SIG-M5 treated with dmso at 0.1 percent for 504 hours (cell line): ENCODE measurements around the gene CAMKMT.

Experiments used
- DNase-seq: peaks from one replicate; lab custom pipeline; 2025; ENCODE audit not compliant: unreplicated experiment; lab: John Stamatoyannopoulos, UW

Gene CAMKMT

GRCh38 chr2:44766777-44767176 is 405.0 kb downstream of the CAMKMT start:
- no peak for DNase-seq

- DNase-seq, result no peak
These were observed 405.9 kb downstream of the CAMKMT start for GRCh38 chr2:44767691-44768090.

- no peak for DNase-seq
These were observed 406.9 kb downstream of the CAMKMT start for GRCh38 chr2:44768438-44769236.

GRCh38 chr2:44769349-44770011 is 407.7 kb downstream of the CAMKMT start:
- no peak for DNase-seq

- DNase-seq, result no peak
These were observed 408.8 kb downstream of the CAMKMT start for GRCh38 chr2:44770221-44771195.

GRCh38 chr2:44771522-44771921 is 409.8 kb downstream of the CAMKMT start:
- no peak for DNase-seq

GRCh38 chr2:44772131-44772530 is 410.4 kb downstream of the CAMKMT start:
- no peak for DNase-seq

GRCh38 chr2:44772669-44773378 is 411.1 kb downstream of the CAMKMT start:
- no peak for DNase-seq

- no peak for DNase-seq
These were observed 413.2 kb downstream of the CAMKMT start for GRCh38 chr2:44774826-44775492.

GRCh38 chr2:44777036-44777435 is 415.3 kb downstream of the CAMKMT start:
- no peak for DNase-seq

GRCh38 chr2:44777537-44777936 is 415.8 kb downstream of the CAMKMT start:
- no peak for DNase-seq

GRCh38 chr2:44778221-44778654 is 416.5 kb downstream of the CAMKMT start:
- DNase-seq, result no peak

- DNase-seq, result peak; percentile 93
These were observed 417.1 kb downstream of the CAMKMT start for GRCh38 chr2:44778671-44779476.

GRCh38 chr2:44779793-44780192 is 418.0 kb downstream of the CAMKMT start:
- DNase-seq, result no peak

- no peak for DNase-seq
These were observed 418.7 kb downstream of the CAMKMT start for GRCh38 chr2:44780406-44780805.

GRCh38 chr2:44785433-44785832 is 423.7 kb downstream of the CAMKMT start:
- DNase-seq, result no peak

- DNase-seq, result no peak
These were observed 424.5 kb downstream of the CAMKMT start for GRCh38 chr2:44786045-44786816.

- no peak for DNase-seq
These were observed 425.1 kb downstream of the CAMKMT start for GRCh38 chr2:44786817-44787214.

GRCh38 chr2:44787663-44788062 is 425.9 kb downstream of the CAMKMT start:
- DNase-seq, result no peak
